GM12878 (cell line): ENCODE measurements around the gene HOXD11. TPM values are rescaled to one million over a fixed set of nuclear protein-coding genes. Genes with fewer than 3 reads are reported as not detected.

ENCODE experiments used
- ATAC-seq: fragments of 200-7000 bp; cut with Tn5 transposase; 3 replicates; pipeline ENCODE4 v1.9.1; 2020; ENCODE audit warnings: mild to moderate bottlenecking, moderate library complexity
- BruUV-seq: library from RNA; stranded (reverse); fragments of 400-500 nt; replicated peaks from 2 replicates; lab custom pipeline; 2021; lab: Mats Ljungman, UMichigan
- CTCF ChIA-PET: fragments of 300-600 bp; sonication (Branson Sonifier 250); formaldehyde crosslinking; extraction: SDS; loops from one replicate; lab custom pipeline; 2021; ENCODE audit warnings: inconsistent platforms; lab: Yijun Ruan, JAX
- POLR2A ChIA-PET: fragments of 350-600 bp; formaldehyde crosslinking; extraction: SDS; loops from one replicate; lab custom pipeline; 2021; ENCODE audit warnings: inconsistent platforms; lab: Charles Lee
- RAD21 ChIA-PET: fragments of 300-600 bp; sonication (Branson Sonifier 250); formaldehyde crosslinking; loops from one replicate; lab custom pipeline; 2023; ENCODE audit warnings: antibody characterized with exemption; ENCODE audit not compliant: unreplicated experiment; lab: Charles Lee
- SMC1A ChIA-PET: fragments of 300-600 bp; sonication (Branson Sonifier 250); formaldehyde crosslinking; loops from one replicate; lab custom pipeline; 2023; ENCODE audit not compliant: unreplicated experiment, uncharacterized antibody; lab: Charles Lee
- DNase-seq: peaks from one replicate; pipeline ENCODE4 v3.0.0-alpha.2; 2011; ENCODE audit warnings: low read depth, low spot score
- FAIRE-seq: peaks from 3 replicates; lab custom pipeline; 2011; peaks lifted over from hg19 to GRCh38; lab: Jason Lieb, UNC
- H2AFZ ChIP-seq: 2 replicates; pipeline ENCODE4 v1.6.0; 2011; ENCODE audit warnings: low read depth, low read length, control low read depth; ENCODE audit not compliant: control insufficient read depth
- H3K27ac ChIP-seq: 2 replicates; pipeline ENCODE4 v1.5.1; 2011; ENCODE audit warnings: control low read depth; ENCODE audit not compliant: control insufficient read depth, insufficient read depth
- H3K27me3 ChIP-seq, 2 experiments: replicated peaks in 1 of 2; 2 replicates each; pipeline versions ENCODE4 v1.6.0 to v1.6.1; 2011; ENCODE audit warnings: low read length in 1 of 2; ENCODE audit not compliant: control insufficient read depth in 2 of 2, insufficient read depth in 2 of 2
- H3K36me3 ChIP-seq, 2 experiments: 2 replicates each; pipeline ENCODE4 v1.5.1; 2011; ENCODE audit warnings: low read length in 1 of 2; ENCODE audit not compliant: control insufficient read depth in 2 of 2, insufficient read depth in 2 of 2
- H3K4me1 ChIP-seq: 2 replicates; pipeline ENCODE4 v1.6.1; 2011; ENCODE audit warnings: mild to moderate bottlenecking, low read length, moderate library complexity, mixed read lengths; ENCODE audit not compliant: control insufficient read depth, insufficient read depth
- H3K4me2 ChIP-seq: 2 replicates; pipeline ENCODE4 v1.6.0; 2011; ENCODE audit warnings: control low read depth; ENCODE audit not compliant: control insufficient read depth, insufficient read depth
- H3K4me3 ChIP-seq: fragments of 200-600 bp; sonication (generic); 2 replicates; pipeline ENCODE4 v1.5.1; 2016
- H3K79me2 ChIP-seq: 2 replicates; pipeline ENCODE4 v1.6.0; 2011; ENCODE audit warnings: low read length; ENCODE audit not compliant: control insufficient read depth, insufficient read depth
- H3K9ac ChIP-seq: 2 replicates; pipeline ENCODE4 v1.8.0; 2011; ENCODE audit warnings: low read length, control low read depth, mixed read lengths; ENCODE audit not compliant: control insufficient read depth, insufficient read depth
- H3K9me3 ChIP-seq: replicated peaks from 3 replicates; pipeline ENCODE4 v1.5.1; 2011; ENCODE audit warnings: mild to moderate bottlenecking, low read length; ENCODE audit not compliant: control insufficient read depth, insufficient read depth
- H4K20me1 ChIP-seq: 2 replicates; pipeline ENCODE4 v1.6.0; 2011; ENCODE audit not compliant: control insufficient read depth, insufficient read depth
- BHLHE40 ChIP-seq, 2 experiments: fragments of 450-650 bp in 1 of 2; IDR thresholded peaks; 2 replicates each; pipeline ENCODE4 v1.6.1; 2011 to 2017; ENCODE audit warnings: low read depth in 2 of 2, borderline replicate concordance in 1 of 2, improper control_type of control experiment in 1 of 2, low read length in 1 of 2, mild to moderate bottlenecking in 1 of 2
- CHD1 ChIP-seq: IDR thresholded peaks from 2 replicates; pipeline ENCODE4 v1.6.1; 2012; ENCODE audit warnings: low read depth, low read length, improper control_type of control experiment
- CREM ChIP-seq: IDR thresholded peaks from 2 replicates; pipeline ENCODE4 v1.6.1; 2014; ENCODE audit warnings: antibody characterized with exemption, low read depth
- E2F4 ChIP-seq: IDR thresholded peaks from 2 replicates; pipeline ENCODE4 v1.6.1; 2012; ENCODE audit warnings: low read depth, low read length, improper control_type of control experiment
- HDAC6 ChIP-seq: fragments of 200-600 bp; sonication (generic); IDR thresholded peaks from one replicate; pipeline ENCODE4 v1.8.0; 2017; ENCODE audit warnings: antibody characterized with exemption; ENCODE audit not compliant: unreplicated experiment
- IKZF1 ChIP-seq: fragments of 450-650 bp; conservative IDR thresholded peaks from 2 replicates; pipeline ENCODE4 v1.6.1; 2017; ENCODE audit warnings: antibody characterized with exemption, mild to moderate bottlenecking
- SMAD5 ChIP-seq: IDR thresholded peaks from 2 replicates; pipeline ENCODE4 v1.6.1; 2016; ENCODE audit warnings: antibody characterized with exemption, low read depth
- STAT1 ChIP-seq: fragments of 450-650 bp; conservative IDR thresholded peaks from 2 replicates; pipeline ENCODE4 v1.6.1; 2014; ENCODE audit warnings: antibody characterized with exemption, mild to moderate bottlenecking
- TARDBP ChIP-seq: IDR thresholded peaks from 2 replicates; pipeline ENCODE4 v1.6.1; 2016; ENCODE audit warnings: borderline replicate concordance
- WGBS: methylation state at CpG from one replicate; pipeline ENCODE4 v1.1.6; 2016; ENCODE audit warnings: low lambda C conversion rate; ENCODE audit not compliant: insufficient replicate concordance, insufficient coverage; ENCODE audit errors: missing lambda C conversion rate; 5-methylcytosine and 5-hydroxymethylcytosine counted together
- in situ Hi-C: fragments of 300-500 bp; cut with MboI; formaldehyde crosslinking; loops from 9 replicates; pipeline ENCODE4 v1.14.3; 2018; ENCODE audit warnings: mixed read lengths
- intact Hi-C: fragments of 100-400 bp; cut with micrococcal nuclease; formaldehyde crosslinking; loops from one replicate; pipeline ENCODE4 v1.14.2; 2022; ENCODE audit not compliant: unreplicated experiment
- polyA plus RNA-seq, 11 experiments: library from polyadenylated mRNA; depleted of rRNA in 4 of 11; unstranded in 6 of 11; stranded (reverse) in 5 of 11; fragments of >200 nt; fragmentation: Nextera tagmentation in 4 of 11; fragmentation: Illumina TruSeq in 1 of 11; extraction: Ambion mirVana in 4 of 11; extraction: Trizol in 1 of 11; gene quantifications; 1 replicate in 1 of 11; 2 replicates in 10 of 11; pipeline versions ENCODE4 v1.2.1 to v1.2.3, GENCODE V29; 2011 to 2016; ENCODE audit warnings: inconsistent platforms in 2 of 11, missing spikeins in 2 of 11, low read depth in 1 of 11
- total RNA-seq, 4 experiments: library from RNA; depleted of rRNA in 3 of 4; stranded (reverse); fragments of >200 nt in 3 of 4; fragmentation: Illumina TruSeq in 1 of 4; extraction: Trizol in 1 of 4; gene quantifications; 2 replicates each; pipeline versions ENCODE4 v1.2.1 to v1.2.3, GENCODE V29; 2013 to 2021

Gene HOXD11
- total and polyA plus RNA-seq, 10 of the 15 experiments (the other 5 are each of a cell fraction or from before 2014, with no cell fraction given): not detected

GRCh38 chr2:176080540-176081375 lies 26.3 kb upstream of the HOXD11 start:
- H3K79me2 ChIP-seq: no peaks in the 10 kb centered on the region
- H3K27me3 ChIP-seq: peaks cover 3 to 20% of the 10 kb centered on the region in 2 experiments
- in situ Hi-C loops (no loop called here), intact Hi-C loops (loop anchor here (10.0 kb wide), 1 partner anchor 196 kb away; no protein-coding TSS in a partner anchor)
- no peak overlapping the region for H3K9ac ChIP-seq
- H3K27ac ChIP-seq: no peak overlapping the region
- ChIA-PET RAD21 (no interaction called here), POLR2A (no interaction called here), CTCF (no interaction called here), SMC1A (no interaction called here)
- no peaks in the 10 kb centered on the region for H3K4me1 ChIP-seq
- H3K4me2 ChIP-seq: no peak overlapping the region
- TF ChIP-seq SMAD5 (no peak), CREM (no peak), BHLHE40 (IDR thresholded peaks at IDR 0.05; ENCODE audit: borderline replicate concordance in 1 of 2, low read depth in 2 of 2, low read length in 1 of 2) (peak in 1 of 2 experiments; percentile 33; a peak in 2 of 4 replicates)
- FAIRE-seq (no peak), DNase-seq (no peak), ATAC-seq (no peak)
- peaks cover 20% of the 10 kb centered on the region; the same call in 2 of the 3 replicates for H3K9me3 ChIP-seq
- 62% methylated on average over 43 of the region's 68 CpGs for WGBS
- no peak overlapping the region for H2AFZ ChIP-seq
- BruUV-seq: no TSS peak
- no peaks in the 10 kb centered on the region for H4K20me1 ChIP-seq
- H3K4me3 ChIP-seq: no peak overlapping the region
- H3K36me3 ChIP-seq: no peaks in the 10 kb centered on the region

- intact Hi-C loops: loop anchor here (10.0 kb wide), 1 partner anchor 197 kb away; no protein-coding TSS in a partner anchor
These were observed 25.7 kb upstream of the HOXD11 start for GRCh38 chr2:176081376-176081836.

More at GRCh38 chr2:176081376-176081836, 25.7 kb upstream of the HOXD11 start:
- Histone ChIP-seq H3K79me2 (no peaks in the 10 kb centered on the region), H4K20me1 (no peaks in the 10 kb centered on the region), H3K4me2 (no peak overlapping the region), H3K9ac (no peak overlapping the region), H3K4me1 (no peaks in the 10 kb centered on the region), H3K27ac (no peak overlapping the region), H3K36me3 (no peaks in the 10 kb centered on the region), H3K9me3 (peaks cover 20% of the 10 kb centered on the region; the same call in 2 of the 3 replicates), H2AFZ (no peak overlapping the region), H3K27me3 (peaks cover 5 to 22% of the 10 kb centered on the region in 2 experiments), H3K4me3 (no peak overlapping the region)
- ChIA-PET CTCF (no interaction called here), POLR2A (no interaction called here), RAD21 (no interaction called here), SMC1A (no interaction called here)
- in situ Hi-C loops: no loop called here
- no peak for DNase-seq
- FAIRE-seq: no peak
- BruUV-seq: no TSS peak
- no peak for ATAC-seq
- TF ChIP-seq IKZF1: no peak
- TF ChIP-seq CHD1: no peak
- TF ChIP-seq HDAC6: no peak
- TF ChIP-seq STAT1: no peak
- TF ChIP-seq TARDBP: no peak
- no peak for TF ChIP-seq E2F4
- 45% methylated on average over 17 of the region's 17 CpGs for WGBS
